Retinal pigment epithelial cell (primary cell): ENCODE measurements around the gene ESR2.

Source experiments
- DNase-seq: peaks from one replicate; pipeline ENCODE4 v3.0.0-alpha.2; 2010; ENCODE audit warnings: low read depth
- H3K4me3 ChIP-seq: 2 replicates; pipeline ENCODE4 v1.5.1; 2011; ENCODE audit warnings: mild to moderate bottlenecking, low read length, control low read depth, moderate library complexity
- CTCF ChIP-seq: conservative IDR thresholded peaks from 2 replicates; pipeline ENCODE4 v1.5.1; 2011; ENCODE audit warnings: low read depth, low read length, control low read depth, inconsistent platforms

Gene ESR2

GRCh38 chr14:64234877-64235651 is 59.1 kb downstream of the ESR2 start:
- DNase-seq = no peak
- no peak overlapping the region for H3K4me3 ChIP-seq
- no peak for TF ChIP-seq CTCF

- TF ChIP-seq CTCF = no peak
- no peak for DNase-seq
- H3K4me3 ChIP-seq = no peak overlapping the region
Measured at GRCh38 chr14:64233531-64234190, 60.5 kb downstream of the ESR2 start.

- no peak for TF ChIP-seq CTCF
- H3K4me3 ChIP-seq = no peak overlapping the region
- DNase-seq = no peak
Measured at GRCh38 chr14:64232944-64233343, 61.2 kb downstream of the ESR2 start.

- no peak overlapping the region for H3K4me3 ChIP-seq
- no peak for TF ChIP-seq CTCF
- DNase-seq = peak; percentile 62
Measured at GRCh38 chr14:64232095-64232838, 61.9 kb downstream of the ESR2 start.

- DNase-seq = no peak
- no peak for TF ChIP-seq CTCF
- H3K4me3 ChIP-seq = no peak overlapping the region
Measured at GRCh38 chr14:64229489-64229888, 64.7 kb downstream of the ESR2 start.

- no peak for TF ChIP-seq CTCF
- DNase-seq = no peak
- H3K4me3 ChIP-seq = no peak overlapping the region
Measured at GRCh38 chr14:64227856-64228255, 66.3 kb downstream of the ESR2 start.
